ENCODE data around the gene SH3BP1. TPM values are rescaled to one million over a fixed set of nuclear protein-coding genes. Genes with fewer than 3 reads are reported as not detected.
"Not testable (repeated sequence)": the region's sequence is repeated elsewhere in the genome, so short reads cannot be mapped to it uniquely, and the experiment has no call there.

The SH3BP1 gene
- total and polyA plus RNA-seq, 2 of the 4 experiments (the other 2 are of a cell fraction): 8.8 to 33.3 TPM

GRCh38 chr22:37694131-37694530 is 54.7 kb downstream of the SH3BP1 start:
- H4K8ac ChIP-seq (ENCODE audit: low read depth in 2 of 2, low read length in 2 of 2); H3K9me3 ChIP-seq (ENCODE audit: control insufficient read depth, insufficient read depth, low read length); H2BK5ac ChIP-seq (ENCODE audit: low read depth, low read length, poor library complexity, severe bottlenecking); H4K20me1 ChIP-seq (ENCODE audit: insufficient read depth, low read length); H3K4me1 ChIP-seq (ENCODE audit: control insufficient read depth, insufficient read depth, low read length); H3K14ac ChIP-seq (replicated peaks; ENCODE audit: low read depth, low read length); H2BK15ac ChIP-seq (ENCODE audit: low read depth, low read length); H3K4me2 ChIP-seq (ENCODE audit: low read depth, low read length); in situ Hi-C loops (cut with MboI; ENCODE audit: low sequenced_read_pairs); intact Hi-C loops (cut with micrococcal nuclease); H3K27me3 ChIP-seq (ENCODE audit: control insufficient read depth, insufficient read depth, low read length); H2BK120ac ChIP-seq (ENCODE audit: low read depth, low read length); H3K23ac ChIP-seq (ENCODE audit: low read depth, low read length); H2AK9ac ChIP-seq (replicated peaks; ENCODE audit: low read depth, low read length, poor library complexity); H4K5ac ChIP-seq (ENCODE audit: low read depth, low read length); H2BK20ac ChIP-seq (ENCODE audit: low read depth, low read length); H4K91ac ChIP-seq (ENCODE audit: insufficient read depth, low read depth, low read length); H3K56ac ChIP-seq (ENCODE audit: extremely low read depth, insufficient read depth, low read length); H3K27ac ChIP-seq (ENCODE audit: insufficient read depth, low read length); H2AK5ac ChIP-seq (ENCODE audit: low read depth, low read length); BruUV-seq (replicated peaks); POLR2A ChIA-PET (ENCODE audit: unreplicated experiment); H3K9ac ChIP-seq (ENCODE audit: low read depth, low read length); H3K4me3 ChIP-seq (ENCODE audit: insufficient read depth, low read depth, low read length); H3K4ac ChIP-seq (ENCODE audit: low read depth, low read length); dilution Hi-C loops (cut with HindIII; ENCODE audit: low sequenced_read_pairs, unreplicated experiment); H3K18ac ChIP-seq (ENCODE audit: low read depth, low read length); H2AFZ ChIP-seq (replicated peaks; ENCODE audit: low read length, poor library complexity): not testable (repeated sequence)
- DNase-seq (peak; percentile 59), ATAC-seq (ENCODE audit: low read depth) (peak; percentile 26; the same call in 1 of the 2 replicates)
- peaks cover 15% of the 10 kb centered on the region; the same call in 1 of the 2 replicates for H3K9me1 ChIP-seq (ENCODE audit: insufficient read depth, low read length)
- CTCF ChIA-PET: interaction anchor here (1.3 kb wide), 1 partner anchor 61 kb away, joined by 4 read pairs; no protein-coding TSS in a partner anchor
- 86% methylated on average over 3 of the region's 7 CpGs; no CpG with 5 or more reads in 1 of the 2 experiments for WGBS, 2 experiments (ENCODE audit: extremely low coverage in 2 of 2, insufficient read length in 1 of 2)
- peaks cover 21% of the 10 kb centered on the region for H3K36me3 ChIP-seq (ENCODE audit: control insufficient read depth, insufficient read depth, low read length)
- H3K79me1 ChIP-seq (ENCODE audit: low read depth in 1 of 2, low read length in 2 of 2): peaks cover 0 to 21% of the 10 kb centered on the region in 2 experiments; a peak in 3 of 4 replicates

DNA sequence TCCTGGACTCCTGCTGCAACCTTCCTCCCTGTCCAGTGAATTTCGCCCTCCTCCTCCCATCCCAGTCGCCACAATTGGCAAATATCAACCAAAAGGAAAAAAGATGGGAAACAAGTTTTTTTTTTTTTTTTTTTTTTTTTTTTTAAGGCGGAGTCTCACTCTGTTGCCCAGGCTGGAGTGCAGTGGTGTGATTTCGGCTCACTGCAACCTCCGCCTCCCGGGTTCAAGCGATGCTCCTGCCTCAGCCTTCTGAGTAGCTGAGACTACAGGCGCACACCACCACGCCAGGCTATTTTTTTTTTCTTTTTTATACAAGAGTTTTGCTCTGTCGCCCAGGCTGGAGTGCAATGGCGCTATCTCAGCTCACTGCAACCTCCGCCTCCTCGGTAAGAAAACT is 56.8 kb downstream of the SH3BP1 start:
- peak overlapping the region; percentile 88 for H3K14ac ChIP-seq (replicated peaks; ENCODE audit: low read depth, low read length)
- peak overlapping the region; percentile 38 for H3K4me2 ChIP-seq (ENCODE audit: low read depth, low read length)
- H3K9me1 ChIP-seq (ENCODE audit: insufficient read depth, low read length): peaks cover 15% of the 10 kb centered on the region; the same call in 1 of the 2 replicates
- H2BK15ac ChIP-seq (ENCODE audit: low read depth, low read length): 0 out of 3 replicates have a peak overlapping the region, but pooled peaks have one; percentile 47
- H3K9ac ChIP-seq (ENCODE audit: low read depth, low read length): peak overlapping the region; percentile 40; the same call in 1 of the 2 replicates
- H2AFZ ChIP-seq (replicated peaks; ENCODE audit: low read length, poor library complexity): peak overlapping the region; percentile 94
- H3K4me3 ChIP-seq (ENCODE audit: insufficient read depth, low read depth, low read length): peak overlapping the region; percentile 11; the same call in 1 of the 2 replicates
- H3K36me3 ChIP-seq (ENCODE audit: control insufficient read depth, insufficient read depth, low read length): peaks cover 11% of the 10 kb centered on the region
- H2BK20ac ChIP-seq (ENCODE audit: low read depth, low read length): peak overlapping the region; percentile 3; the same call in 1 of the 2 replicates
- H3K23ac ChIP-seq (ENCODE audit: low read depth, low read length): peak overlapping the region; percentile 72; the same call in 1 of the 2 replicates
- H3K56ac ChIP-seq (ENCODE audit: extremely low read depth, insufficient read depth, low read length); H3K27me3 ChIP-seq (ENCODE audit: control insufficient read depth, insufficient read depth, low read length); in situ Hi-C loops (cut with MboI; ENCODE audit: low sequenced_read_pairs); H3K9me3 ChIP-seq (ENCODE audit: control insufficient read depth, insufficient read depth, low read length); H3K4me1 ChIP-seq (ENCODE audit: control insufficient read depth, insufficient read depth, low read length); H2BK120ac ChIP-seq (ENCODE audit: low read depth, low read length); H4K91ac ChIP-seq (ENCODE audit: insufficient read depth, low read depth, low read length); ATAC-seq (ENCODE audit: low read depth); H3K18ac ChIP-seq (ENCODE audit: low read depth, low read length); H3K27ac ChIP-seq (ENCODE audit: insufficient read depth, low read length); DNase-seq; H4K5ac ChIP-seq (ENCODE audit: low read depth, low read length); dilution Hi-C loops (cut with HindIII; ENCODE audit: low sequenced_read_pairs, unreplicated experiment); BruUV-seq (replicated peaks); H4K20me1 ChIP-seq (ENCODE audit: insufficient read depth, low read length): not testable (repeated sequence)
- H3K79me1 ChIP-seq (ENCODE audit: low read depth in 1 of 2, low read length in 2 of 2): peaks cover 0 to 18% of the 10 kb centered on the region in 2 experiments; a peak in 2 of 4 replicates
- intact Hi-C loops (cut with micrococcal nuclease): loop anchor here (5.0 kb wide), 1 partner anchor 46 kb away; no protein-coding TSS in a partner anchor
- WGBS, 2 experiments (ENCODE audit: extremely low coverage in 2 of 2, insufficient read length in 1 of 2): 16% methylated on average over 5 of the region's 13 CpGs; no CpG with 5 or more reads in 1 of the 2 experiments
- peak overlapping the region; percentile 50 to 82; a peak in 3 of 4 replicates for H4K8ac ChIP-seq (ENCODE audit: low read depth in 2 of 2, low read length in 2 of 2)
- H3K4ac ChIP-seq (ENCODE audit: low read depth, low read length): peak overlapping the region; percentile 58
- H2BK5ac ChIP-seq (ENCODE audit: low read depth, low read length, poor library complexity, severe bottlenecking): peak overlapping the region; percentile 15
- ChIA-PET POLR2A (ENCODE audit: unreplicated experiment) (interaction anchor here (0.6 kb wide), 1 partner anchor 8 kb away, joined by 10 read pairs; no protein-coding TSS in a partner anchor), CTCF (interaction anchor here (0.6 to 0.7 kb wide), 2 partner anchors 9 to 53 kb away, joined by 3 read pairs; no protein-coding TSS in a partner anchor)
- H2AK5ac ChIP-seq (ENCODE audit: low read depth, low read length): peak overlapping the region; percentile 66
- H2AK9ac ChIP-seq (replicated peaks; ENCODE audit: low read depth, low read length, poor library complexity): peak overlapping the region; percentile 95

Data from IMR-90 (cell line).